ENCODE data around the gene STOX1. TPM values are rescaled to one million over a fixed set of nuclear protein-coding genes. Genes with fewer than 3 reads are reported as not detected.
"Not testable (repeated sequence)": the region's sequence is repeated elsewhere in the genome, so short reads cannot be mapped to it uniquely, and the experiment has no call there.

The STOX1 gene
- total RNA-seq, 2 experiments from 2014 or later = 0.29 to 0.33 TPM

- H3K36me3 Mint-ChIP-seq = no peaks in the 10 kb centered on the region
- H3K27ac Mint-ChIP-seq = no peak overlapping the region
- DNase-seq (no peak), ATAC-seq (no peak)
- no peaks in the 10 kb centered on the region for H3K4me1 Mint-ChIP-seq
- CTCF ChIA-PET = no interaction called here
- no peaks in the 10 kb centered on the region for H3K27me3 Mint-ChIP-seq
- H3K4me3 Mint-ChIP-seq = no peak overlapping the region
- H3K9me3 Mint-ChIP-seq (ENCODE audit: low read depth) = no peaks in the 10 kb centered on the region
Measured at GRCh38 chr10:68837626-68838322, 10.4 kb downstream of the STOX1 start.

- H3K4me3 Mint-ChIP-seq; ATAC-seq; H3K4me1 Mint-ChIP-seq; H3K36me3 Mint-ChIP-seq; DNase-seq; H3K27me3 Mint-ChIP-seq; CTCF ChIA-PET; H3K9me3 Mint-ChIP-seq (ENCODE audit: low read depth); H3K27ac Mint-ChIP-seq: not testable (repeated sequence)
Measured at GRCh38 chr10:68840650-68841049, 13.3 kb downstream of the STOX1 start.

GRCh38 chr10:68848281-68848680, 20.9 kb downstream of the STOX1 start:
- DNase-seq = no peak
- CTCF ChIA-PET = no interaction called here
- ATAC-seq = no peak

GRCh38 chr10:68848806-68849205, 21.5 kb downstream of the STOX1 start:
- Mint-ChIP-seq H3K27ac (no peak overlapping the region), H3K36me3 (no peaks in the 10 kb centered on the region), H3K9me3 (ENCODE audit: low read depth) (no peaks in the 10 kb centered on the region)

More at GRCh38 chr10:68848281-68848680, 20.9 kb downstream of the STOX1 start:
- no peak overlapping the region for H3K27ac Mint-ChIP-seq
- H3K27me3 Mint-ChIP-seq = peaks cover 4% of the 10 kb centered on the region
- H3K4me3 Mint-ChIP-seq = no peak overlapping the region
- H3K9me3 Mint-ChIP-seq (ENCODE audit: low read depth) = no peaks in the 10 kb centered on the region
- H3K4me1 Mint-ChIP-seq = no peaks in the 10 kb centered on the region
- H3K36me3 Mint-ChIP-seq = no peaks in the 10 kb centered on the region

GRCh38 chr10:68856352-68856751, 29.0 kb downstream of the STOX1 start:
- CTCF ChIA-PET = no interaction called here
- ATAC-seq (no peak), DNase-seq (no peak)
- peaks cover 10% of the 10 kb centered on the region for H3K27me3 Mint-ChIP-seq
- H3K27ac Mint-ChIP-seq = no peak overlapping the region
- no peaks in the 10 kb centered on the region for H3K4me1 Mint-ChIP-seq
- peaks cover 4% of the 10 kb centered on the region for H3K36me3 Mint-ChIP-seq
- H3K4me3 Mint-ChIP-seq = no peak overlapping the region
- peaks cover 8% of the 10 kb centered on the region for H3K9me3 Mint-ChIP-seq (ENCODE audit: low read depth)

More at GRCh38 chr10:68848806-68849205, 21.5 kb downstream of the STOX1 start:
- H3K4me3 Mint-ChIP-seq = no peak overlapping the region
- no peak for ATAC-seq
- CTCF ChIA-PET = no interaction called here
- H3K4me1 Mint-ChIP-seq = no peaks in the 10 kb centered on the region
- peaks cover 4% of the 10 kb centered on the region for H3K27me3 Mint-ChIP-seq
- DNase-seq = no peak

GRCh38 chr10:68857005-68857404, 29.7 kb downstream of the STOX1 start:
- Mint-ChIP-seq H3K36me3 (peaks cover 4% of the 10 kb centered on the region), H3K9me3 (ENCODE audit: low read depth) (peaks cover 13% of the 10 kb centered on the region), H3K27me3 (peaks cover 10% of the 10 kb centered on the region), H3K4me1 (no peaks in the 10 kb centered on the region), H3K4me3 (no peak overlapping the region), H3K27ac (no peak overlapping the region)
- ATAC-seq (no peak), DNase-seq (no peak)
- CTCF ChIA-PET = no interaction called here

- CTCF ChIA-PET = no interaction called here
- no peaks in the 10 kb centered on the region for H3K4me1 Mint-ChIP-seq
- no peak overlapping the region for H3K4me3 Mint-ChIP-seq
- peaks cover 19% of the 10 kb centered on the region for H3K9me3 Mint-ChIP-seq (ENCODE audit: low read depth)
- peaks cover 7% of the 10 kb centered on the region for H3K36me3 Mint-ChIP-seq
- H3K27ac Mint-ChIP-seq = no peak overlapping the region
- ATAC-seq (no peak), DNase-seq (no peak)
- H3K27me3 Mint-ChIP-seq = peaks cover 10% of the 10 kb centered on the region
Measured at GRCh38 chr10:68861253-68861652, 33.9 kb downstream of the STOX1 start.

GRCh38 chr10:68864611-68865010, 37.3 kb downstream of the STOX1 start:
- ATAC-seq (no peak), DNase-seq (no peak)
- CTCF ChIA-PET = no interaction called here
- peaks cover 7% of the 10 kb centered on the region for H3K36me3 Mint-ChIP-seq
- no peaks in the 10 kb centered on the region for H3K27me3 Mint-ChIP-seq
- H3K4me3 Mint-ChIP-seq = no peak overlapping the region
- peaks cover 21% of the 10 kb centered on the region for H3K9me3 Mint-ChIP-seq (ENCODE audit: low read depth)
- H3K4me1 Mint-ChIP-seq = no peaks in the 10 kb centered on the region
- H3K27ac Mint-ChIP-seq = no peak overlapping the region

- H3K36me3 Mint-ChIP-seq, CTCF ChIA-PET: not testable (repeated sequence)
Measured at GRCh38 chr10:68868173-68868572, 40.8 kb downstream of the STOX1 start.

GRCh38 chr10:68869623-68870022, 42.3 kb downstream of the STOX1 start:
- DNase-seq (no peak), ATAC-seq (no peak)
- no peaks in the 10 kb centered on the region for H3K27me3 Mint-ChIP-seq
- H3K4me1 Mint-ChIP-seq = peaks cover 6% of the 10 kb centered on the region
- no peak overlapping the region for H3K4me3 Mint-ChIP-seq
- H3K36me3 Mint-ChIP-seq = no peaks in the 10 kb centered on the region
- peaks cover 2% of the 10 kb centered on the region for H3K9me3 Mint-ChIP-seq (ENCODE audit: low read depth)
- no peak overlapping the region for H3K27ac Mint-ChIP-seq
- CTCF ChIA-PET = no interaction called here

More at GRCh38 chr10:68868173-68868572, 40.8 kb downstream of the STOX1 start:
- not testable (repeated sequence) for H3K4me1 Mint-ChIP-seq; H3K9me3 Mint-ChIP-seq (ENCODE audit: low read depth); ATAC-seq; H3K27ac Mint-ChIP-seq; H3K27me3 Mint-ChIP-seq; H3K4me3 Mint-ChIP-seq; DNase-seq

GRCh38 chr10:68870061-68870460, 42.7 kb downstream of the STOX1 start:
- no peak overlapping the region for H3K27ac Mint-ChIP-seq
- peaks cover 2% of the 10 kb centered on the region for H3K9me3 Mint-ChIP-seq (ENCODE audit: low read depth)
- H3K36me3 Mint-ChIP-seq = no peaks in the 10 kb centered on the region
- CTCF ChIA-PET = no interaction called here
- no peak overlapping the region for H3K4me3 Mint-ChIP-seq
- DNase-seq = no peak
- peaks cover 6% of the 10 kb centered on the region for H3K4me1 Mint-ChIP-seq
- no peaks in the 10 kb centered on the region for H3K27me3 Mint-ChIP-seq
- ATAC-seq = no peak

- Mint-ChIP-seq H3K4me1 (peaks cover 6% of the 10 kb centered on the region), H3K36me3 (no peaks in the 10 kb centered on the region), H3K27ac (no peak overlapping the region), H3K4me3 (no peak overlapping the region), H3K27me3 (no peaks in the 10 kb centered on the region), H3K9me3 (ENCODE audit: low read depth) (peaks cover 2% of the 10 kb centered on the region)
- no peak for DNase-seq
- CTCF ChIA-PET = interaction anchor here (0.7 kb wide), 1 partner anchor 18 kb away, joined by 3 read pairs; no protein-coding TSS in a partner anchor
- peak; percentile 60 for ATAC-seq
Measured at GRCh38 chr10:68870545-68871104, 43.3 kb downstream of the STOX1 start.

GRCh38 chr10:68871105-68871711, 43.9 kb downstream of the STOX1 start:
- Mint-ChIP-seq H3K27ac (no peak overlapping the region), H3K4me1 (peaks cover 6% of the 10 kb centered on the region), H3K27me3 (no peaks in the 10 kb centered on the region), H3K4me3 (no peak overlapping the region), H3K9me3 (ENCODE audit: low read depth) (peaks cover 2% of the 10 kb centered on the region), H3K36me3 (no peaks in the 10 kb centered on the region)
- CTCF ChIA-PET = interaction anchor here (0.7 kb wide), 1 partner anchor 19 kb away, joined by 3 read pairs; no protein-coding TSS in a partner anchor
- DNase-seq (no peak), ATAC-seq (no peak)
